ENCODE data around the gene LAMTOR4.

The LAMTOR4 gene

GRCh38 chr7:100153708-100154535, 5.2 kb downstream of the LAMTOR4 start:
- no peak for DNase-seq (ENCODE audit: low read depth)

GRCh38 chr7:100154651-100155491, 6.2 kb downstream of the LAMTOR4 start:
- DNase-seq (ENCODE audit: low read depth) = no peak

- DNase-seq (ENCODE audit: low read depth) = no peak
Observed at GRCh38 chr7:100155553-100156317, 7.0 kb downstream of the LAMTOR4 start.

GRCh38 chr7:100156331-100157068, 7.8 kb downstream of the LAMTOR4 start:
- DNase-seq (ENCODE audit: low read depth) = no peak

GRCh38 chr7:100157069-100157333, 8.3 kb downstream of the LAMTOR4 start:
- DNase-seq (ENCODE audit: low read depth) = no peak

- no peak for DNase-seq (ENCODE audit: low read depth)
Observed at GRCh38 chr7:100157334-100158228, 8.9 kb downstream of the LAMTOR4 start.

GRCh38 chr7:100158229-100159098, 9.7 kb downstream of the LAMTOR4 start, which contains the start of gene TRAPPC14:
TRAPPC14 (minus strand) TSS chr7:100158723; CDS start chr7:100158499, 224 bp downstream.
- peak; percentile 63 for DNase-seq (ENCODE audit: low read depth)

GRCh38 chr7:100159099-100159623, 10.4 kb downstream of the LAMTOR4 start:
- no peak for DNase-seq (ENCODE audit: low read depth)

GRCh38 chr7:100160067-100160466, 11.3 kb downstream of the LAMTOR4 start:
- DNase-seq (ENCODE audit: low read depth) = no peak

- no peak for DNase-seq (ENCODE audit: low read depth)
Observed at GRCh38 chr7:100163006-100163531, 14.4 kb downstream of the LAMTOR4 start.

GRCh38 chr7:100163871-100164270, 15.2 kb downstream of the LAMTOR4 start:
- DNase-seq (ENCODE audit: low read depth) = no peak

- no peak for DNase-seq (ENCODE audit: low read depth)
Observed at GRCh38 chr7:100166317-100166940, 17.7 kb downstream of the LAMTOR4 start.

GRCh38 chr7:100166970-100167911, 18.5 kb downstream of the LAMTOR4 start:
- no peak for DNase-seq (ENCODE audit: low read depth)

GRCh38 chr7:100167912-100168323, 19.2 kb downstream of the LAMTOR4 start:
- DNase-seq (ENCODE audit: low read depth) = no peak

- DNase-seq (ENCODE audit: low read depth) = no peak
Observed at GRCh38 chr7:100169147-100169850, 20.6 kb downstream of the LAMTOR4 start.

GRCh38 chr7:100170101-100170897, 21.6 kb downstream of the LAMTOR4 start:
- DNase-seq (ENCODE audit: low read depth) = no peak
